GM19035 (cell line): ENCODE results near the gene CCDC152.
"Not testable (repeated sequence)": the region's sequence is repeated elsewhere in the genome, so short reads cannot be mapped to it uniquely, and the experiment has no call there.

Experiments used
- ATAC-seq: cut with Tn5 transposase; IDR thresholded peaks from one replicate; pipeline ENCODE4 v1.9.1; 2021; ENCODE audit not compliant: unreplicated experiment

The CCDC152 gene

DNA sequence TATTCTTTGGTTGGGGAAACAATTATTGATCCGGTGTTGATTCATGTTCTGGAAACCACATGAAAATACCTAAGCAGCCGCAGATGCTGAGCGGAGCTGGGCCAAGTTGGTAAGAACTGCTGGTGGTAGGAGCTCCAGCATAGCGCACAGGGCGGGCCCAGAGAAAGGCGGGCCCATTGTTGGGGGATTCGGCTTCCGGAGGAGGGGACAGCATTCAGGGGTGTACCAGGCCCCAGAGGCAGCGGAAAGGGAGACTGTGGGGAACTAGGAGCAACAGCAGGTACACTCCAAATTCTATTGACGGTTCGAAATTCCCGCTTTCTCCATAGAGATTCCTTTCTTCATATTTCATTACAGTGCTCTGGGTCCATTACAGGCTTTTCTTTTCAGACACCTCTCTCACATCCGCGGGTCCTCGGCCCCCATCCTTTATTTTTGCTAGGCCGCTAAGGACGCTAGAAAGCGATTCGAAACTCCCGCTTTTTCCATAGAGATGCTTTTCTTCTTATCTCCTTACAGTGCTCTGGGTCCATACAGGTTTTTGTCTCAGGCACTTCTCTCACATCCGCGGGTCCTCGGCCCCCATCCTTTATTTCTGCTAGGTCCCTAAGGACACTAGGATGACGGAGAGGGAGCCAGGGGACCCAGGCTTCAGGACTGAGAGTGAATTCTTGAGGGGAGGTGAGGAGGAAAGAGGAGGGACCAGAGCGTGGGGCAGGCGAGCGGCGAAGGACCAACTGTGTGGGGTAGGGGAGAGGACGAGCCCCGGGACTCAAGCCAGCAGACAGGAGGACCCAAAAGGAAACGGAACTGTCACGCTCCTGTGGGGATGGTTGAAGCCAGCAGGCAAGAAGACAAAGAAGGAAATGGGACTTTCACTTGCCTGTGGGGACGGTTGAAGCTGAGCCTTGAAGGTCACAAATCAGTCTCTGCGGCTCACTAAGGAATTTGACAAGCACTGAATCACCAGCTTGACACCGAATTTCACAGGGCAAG lies at the start of gene CCDC152:
CCDC152 (plus strand) TSS at position 213 of the 996 bp plus-strand sequence. CDS start 2,304 bp downstream, outside the sequence.
- peak; percentile 95 for ATAC-seq

GRCh38 chr5:42715785-42716184 lies 40.8 kb upstream of the CCDC152 start:
- ATAC-seq: no peak

GRCh38 chr5:42718591-42718990 lies 38.0 kb upstream of the CCDC152 start:
- peak; percentile 85 for ATAC-seq

DNA sequence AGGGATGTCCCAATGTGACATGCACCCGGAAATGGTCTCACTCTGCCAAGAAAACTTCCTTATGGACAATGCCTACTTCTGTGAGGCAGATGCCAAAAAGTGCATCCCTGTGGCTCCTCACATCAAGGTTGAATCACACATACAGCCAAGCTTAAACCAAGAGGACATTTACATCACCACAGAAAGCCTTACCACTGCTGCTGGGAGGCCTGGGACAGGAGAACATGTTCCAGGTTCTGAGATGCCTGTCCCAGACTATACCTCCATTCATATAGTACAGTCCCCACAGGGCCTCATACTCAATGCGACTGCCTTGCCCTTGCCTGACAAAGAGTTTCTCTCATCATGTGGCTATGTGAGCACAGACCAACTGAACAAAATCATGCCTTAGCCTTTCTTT lies 37.6 kb upstream of the CCDC152 start:
- ATAC-seq: peak; percentile 17

GRCh38 chr5:42720251-42720650 lies 36.4 kb upstream of the CCDC152 start:
- ATAC-seq: no peak

- no peak for ATAC-seq
These were observed 35.1 kb upstream of the CCDC152 start for GRCh38 chr5:42721484-42721883.

DNA sequence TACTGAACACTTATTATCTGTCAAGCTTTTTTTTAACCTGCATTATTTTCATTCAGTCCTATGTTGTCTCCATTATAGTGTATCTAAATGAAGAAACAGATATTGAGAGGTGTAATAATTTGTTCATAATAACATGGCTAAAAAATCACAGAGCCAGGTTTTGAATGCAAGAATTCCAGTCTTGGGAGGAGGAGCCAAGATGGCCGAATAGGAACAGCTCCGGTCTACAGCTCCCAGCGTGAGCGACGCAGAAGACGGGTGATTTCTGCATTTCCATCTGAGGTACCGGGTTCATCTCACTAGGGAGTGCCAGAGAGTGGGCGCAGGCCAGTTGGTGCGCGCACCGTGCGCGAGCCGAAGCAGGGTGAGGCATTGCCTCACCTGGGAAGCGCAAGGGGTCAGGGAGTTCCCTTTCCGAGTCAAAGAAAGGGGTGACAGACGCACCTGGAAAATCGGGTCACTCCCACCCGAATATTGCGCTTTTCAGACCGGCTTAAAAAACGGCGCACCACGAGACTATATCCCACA lies 22.0 kb upstream of the CCDC152 start:
- ATAC-seq: not testable (repeated sequence)

- ATAC-seq: no peak
These were observed 15.7 kb upstream of the CCDC152 start for GRCh38 chr5:42740920-42741319.

GRCh38 chr5:42745426-42745825 lies 11.2 kb upstream of the CCDC152 start:
- ATAC-seq: no peak

- no peak for ATAC-seq
These were observed 10.8 kb upstream of the CCDC152 start for GRCh38 chr5:42745856-42746255.

DNA sequence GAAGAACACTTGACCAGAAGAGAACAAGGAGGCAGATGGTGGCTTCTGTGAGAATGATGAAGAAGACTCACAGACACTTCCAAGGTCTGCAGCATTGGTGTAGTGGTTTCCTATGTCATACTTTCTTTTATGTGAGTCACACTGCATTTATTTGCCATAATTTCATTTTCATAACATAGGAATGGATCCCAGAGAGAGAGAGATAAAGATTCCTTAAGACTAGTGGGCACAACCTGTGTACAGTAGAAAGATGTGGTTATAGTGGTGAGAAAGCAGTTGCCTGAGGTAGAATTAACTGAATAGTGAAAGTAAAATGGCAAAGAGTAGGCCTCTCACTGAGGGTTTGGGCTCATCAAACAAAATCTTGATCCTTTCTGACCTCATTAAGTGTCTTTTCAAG lies 7.6 kb upstream of the CCDC152 start:
- ATAC-seq: peak; percentile 60

GRCh38 chr5:42750507-42750906 lies 6.1 kb upstream of the CCDC152 start:
- ATAC-seq: no peak

GRCh38 chr5:42751044-42751443 lies 5.6 kb upstream of the CCDC152 start:
- ATAC-seq: no peak

GRCh38 chr5:42753099-42753498 lies 3.5 kb upstream of the CCDC152 start:
- ATAC-seq: no peak

GRCh38 chr5:42759456-42759855 lies 2.8 kb downstream of the CCDC152 start:
- no peak for ATAC-seq

DNA sequence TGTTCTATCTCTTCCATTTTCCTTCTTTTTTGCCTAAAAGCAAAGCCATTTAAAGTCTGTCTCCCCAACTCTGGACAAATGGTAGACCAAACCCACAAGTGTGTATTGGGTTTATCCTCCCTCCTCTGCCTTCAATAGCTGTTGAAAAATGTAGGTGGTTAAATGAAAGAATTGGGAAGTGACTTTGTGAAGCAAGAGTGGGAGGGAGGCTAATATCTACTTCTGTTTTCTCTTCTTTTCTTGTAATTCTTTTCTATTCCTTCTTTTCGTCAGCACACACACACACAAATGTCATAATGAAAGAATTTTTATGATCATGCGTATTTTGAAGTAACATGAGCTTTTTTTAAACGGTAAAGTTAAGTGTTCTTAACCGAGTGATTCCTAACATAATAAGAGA lies 3.8 kb downstream of the CCDC152 start:
- ATAC-seq: no peak

DNA sequence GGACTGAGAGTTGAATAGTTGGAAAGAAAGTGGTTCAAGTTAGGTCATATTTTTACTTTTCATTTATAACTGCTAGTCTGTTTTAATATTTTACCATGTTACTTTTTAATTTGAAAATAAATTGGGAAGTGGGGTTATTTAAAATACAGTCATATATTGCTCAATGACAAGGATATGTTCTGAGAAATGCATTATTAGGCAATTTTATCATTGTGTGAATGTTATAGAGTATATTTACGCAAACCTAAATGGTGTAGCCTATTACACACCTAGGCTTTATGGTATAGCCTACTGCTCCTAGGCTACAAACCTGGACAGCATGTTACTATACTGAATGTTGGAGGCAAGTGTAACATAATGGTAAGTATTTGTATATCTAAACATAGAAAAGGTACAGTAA lies 5.2 kb downstream of the CCDC152 start:
- no peak for ATAC-seq

DNA sequence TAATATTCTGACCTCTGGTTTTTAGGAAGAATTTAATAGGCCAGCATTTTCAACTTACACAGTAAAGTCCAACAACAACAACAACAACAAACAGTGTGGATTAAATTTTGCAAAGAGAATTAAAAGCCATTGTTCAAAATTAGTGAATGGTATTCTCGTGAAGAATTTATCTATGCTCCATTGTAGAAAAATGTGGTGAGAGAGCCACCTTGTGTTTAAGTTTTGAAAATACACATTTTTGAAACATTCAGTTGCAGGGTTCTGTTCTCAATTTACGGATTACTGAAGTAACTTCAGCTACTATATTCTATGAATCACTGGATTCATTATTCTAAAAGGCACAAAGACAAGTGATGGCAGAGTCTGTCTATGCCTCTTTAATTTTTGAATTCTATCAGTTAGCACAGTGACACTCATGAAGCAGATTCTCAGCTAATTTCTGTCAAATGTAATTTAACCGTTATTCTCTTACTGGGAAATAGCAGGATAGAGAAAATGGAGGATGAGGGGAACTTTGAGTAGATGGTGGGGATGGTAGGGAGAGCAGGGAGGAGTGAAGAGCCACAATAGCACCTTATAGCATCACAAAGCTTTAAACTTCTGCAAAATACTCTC lies 11.0 kb downstream of the CCDC152 start:
- no peak for ATAC-seq

- no peak for ATAC-seq
These were observed 11.5 kb downstream of the CCDC152 start for GRCh38 chr5:42768106-42768504.

GRCh38 chr5:42770003-42770402 lies 13.4 kb downstream of the CCDC152 start:
- ATAC-seq: no peak

DNA sequence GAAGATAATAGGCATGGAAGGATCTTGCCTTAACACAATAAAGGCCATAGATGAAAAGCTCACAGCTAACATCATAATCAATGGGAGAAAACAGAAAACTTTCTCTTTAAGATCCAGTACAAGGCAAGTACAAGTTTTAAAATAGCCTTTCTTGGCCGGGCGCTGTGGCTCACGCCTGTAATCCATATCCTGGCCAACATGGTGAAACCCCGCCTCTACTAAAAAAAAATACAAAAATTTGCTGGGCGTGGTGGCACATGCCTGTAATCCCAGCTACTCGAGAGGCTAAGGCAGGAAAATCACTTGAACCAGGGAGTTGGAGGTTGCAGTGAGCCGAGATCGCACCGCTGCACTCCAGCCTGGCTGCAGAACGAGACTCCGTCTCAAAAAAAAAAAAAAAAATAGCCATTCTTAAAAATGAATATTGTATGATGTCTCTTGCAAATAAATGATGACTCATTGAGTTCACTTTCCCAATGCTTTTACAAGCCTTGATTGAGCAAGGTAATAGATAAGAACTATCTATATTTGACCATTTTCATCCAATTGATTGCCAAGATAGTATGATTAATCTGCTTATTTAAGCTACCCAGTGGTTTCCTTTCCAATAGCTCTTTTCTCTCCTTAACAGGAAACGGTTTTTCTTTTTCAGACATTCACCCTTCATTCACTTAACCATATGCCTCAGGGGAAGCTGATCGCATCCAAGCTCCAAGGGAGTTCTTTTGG lies 15.8 kb downstream of the CCDC152 start:
- no peak for ATAC-seq
